ENCODE results near the gene INCA1. TPM values are rescaled to one million over a fixed set of nuclear protein-coding genes. Genes with fewer than 3 reads are reported as not detected.
A peak's percentile ranks its signal among the peaks of the same experiment; 100 is the strongest.

INCA1 gene
- total RNA-seq, 4 donors from 2014 or later: 2.4 TPM; not detected in 3

- H3K36me3 ChIP-seq: peaks cover 0 to 70% (median 0%) of the 10 kb centered on the region in 3 donors
- no peak overlapping the region for H3K27ac ChIP-seq
- DNase-seq: no peak
- no peak for TF ChIP-seq POLR2A (IDR thresholded peaks at IDR 0.05)
- TF ChIP-seq CTCF (IDR thresholded peaks at IDR 0.05): no peak
- H3K9me3 ChIP-seq: no peaks in the 10 kb centered on the region
- H3K4me3 ChIP-seq: no peak overlapping the region
- no peaks in the 10 kb centered on the region for H3K27me3 ChIP-seq
- H3K4me1 ChIP-seq: peaks cover 3 to 24% (median 7%) of the 10 kb centered on the region in 4 donors
These were observed 4.9 kb upstream of the INCA1 start for GRCh38 chr17:5002121-5002788.

- DNase-seq: peak in 1 of 3 donors; percentile 65
- Histone ChIP-seq H3K36me3 (peaks cover 0 to 49% (median 0%) of the 10 kb centered on the region in 3 donors), H3K4me3 (peak overlapping the region in 1 of 4 donors; percentile 97)
These were observed 2.9 kb upstream of the INCA1 start for GRCh38 chr17:5000237-5000639.

GRCh38 chr17:4999430-5000093 lies 2.2 kb upstream of the INCA1 start:
- TF ChIP-seq POLR2A (IDR thresholded peaks at IDR 0.05) (no peak), CTCF (IDR thresholded peaks at IDR 0.05) (no peak)
- Histone ChIP-seq H3K36me3 (peaks cover 0 to 43% (median 0%) of the 10 kb centered on the region in 3 donors), H3K27ac (peak overlapping the region in 3 of 4 donors; percentile 76 to 88 (median 88)), H3K9me3 (no peaks in the 10 kb centered on the region), H3K4me1 (peaks cover 3 to 31% (median 10%) of the 10 kb centered on the region in 4 donors), H3K4me3 (peak overlapping the region; percentile 85 to 99 (median 95)), H3K27me3 (no peaks in the 10 kb centered on the region)
- DNase-seq: no peak

More at GRCh38 chr17:5000237-5000639, 2.9 kb upstream of the INCA1 start:
- no peaks in the 10 kb centered on the region for H3K9me3 ChIP-seq
- H3K27me3 ChIP-seq: no peaks in the 10 kb centered on the region
- TF ChIP-seq CTCF (IDR thresholded peaks at IDR 0.05): no peak
- no peak for TF ChIP-seq POLR2A (IDR thresholded peaks at IDR 0.05)
- H3K27ac ChIP-seq: no peak overlapping the region
- peaks cover 3 to 31% (median 10%) of the 10 kb centered on the region in 4 donors for H3K4me1 ChIP-seq

GRCh38 chr17:4998732-4999429 lies 1.6 kb upstream of the INCA1 start:
- TF ChIP-seq CTCF (IDR thresholded peaks at IDR 0.05) (no peak), POLR2A (IDR thresholded peaks at IDR 0.05) (peak in 1 of 2 donors; percentile 12)
- peak overlapping the region; percentile 85 to 99 (median 95) for H3K4me3 ChIP-seq
- peaks cover 3 to 31% (median 10%) of the 10 kb centered on the region in 4 donors for H3K4me1 ChIP-seq
- H3K36me3 ChIP-seq: peaks cover 0 to 36% (median 0%) of the 10 kb centered on the region in 3 donors
- peak in 2 of 3 donors; percentile 75 for DNase-seq
- peak overlapping the region; percentile 76 to 88 (median 87) for H3K27ac ChIP-seq
- no peaks in the 10 kb centered on the region for H3K27me3 ChIP-seq
- no peaks in the 10 kb centered on the region for H3K9me3 ChIP-seq

- peak in 1 of 3 donors; percentile 67 for DNase-seq
- peak overlapping the region; percentile 85 to 99 (median 95) for H3K4me3 ChIP-seq
- TF ChIP-seq POLR2A (IDR thresholded peaks at IDR 0.05) (no peak), CTCF (IDR thresholded peaks at IDR 0.05) (no peak)
- H3K4me1 ChIP-seq: peaks cover 3 to 31% (median 10%) of the 10 kb centered on the region in 4 donors
- H3K9me3 ChIP-seq: no peaks in the 10 kb centered on the region
- H3K27ac ChIP-seq: peak overlapping the region; percentile 76 to 88 (median 87)
- peaks cover 0 to 29% (median 0%) of the 10 kb centered on the region in 3 donors for H3K36me3 ChIP-seq
- no peaks in the 10 kb centered on the region for H3K27me3 ChIP-seq
These were observed 857 bp upstream of the INCA1 start for GRCh38 chr17:4998027-4998731.
